Prostate gland (tissue), 2 donors: ENCODE results near the gene MYO16.

Experiments
- CTCF ChIP-seq, 4 experiments: fragments of 200-600 bp in 2 of 4; fragments of 450-650 bp in 2 of 4; sonication (generic) in 2 of 4; IDR thresholded peaks; 1 replicate in 3 of 4; 2 replicates in 1 of 4; pipeline ENCODE4 v1.5.1; 2016 to 2019; ENCODE audit warnings: antibody characterized with exemption in 4 of 4, mild to moderate bottlenecking in 2 of 4, moderate library complexity in 2 of 4
- POLR2A ChIP-seq: fragments of 450-650 bp; IDR thresholded peaks from one replicate; pipeline ENCODE4 v1.6.1; 2016; ENCODE audit warnings: antibody characterized with exemption, mild to moderate bottlenecking
- POLR2AphosphoS5 ChIP-seq: sonication (generic); formaldehyde crosslinking; IDR thresholded peaks from one replicate; pipeline ENCODE4 v1.6.1; 2017; ENCODE audit warnings: antibody characterized with exemption

DNA sequence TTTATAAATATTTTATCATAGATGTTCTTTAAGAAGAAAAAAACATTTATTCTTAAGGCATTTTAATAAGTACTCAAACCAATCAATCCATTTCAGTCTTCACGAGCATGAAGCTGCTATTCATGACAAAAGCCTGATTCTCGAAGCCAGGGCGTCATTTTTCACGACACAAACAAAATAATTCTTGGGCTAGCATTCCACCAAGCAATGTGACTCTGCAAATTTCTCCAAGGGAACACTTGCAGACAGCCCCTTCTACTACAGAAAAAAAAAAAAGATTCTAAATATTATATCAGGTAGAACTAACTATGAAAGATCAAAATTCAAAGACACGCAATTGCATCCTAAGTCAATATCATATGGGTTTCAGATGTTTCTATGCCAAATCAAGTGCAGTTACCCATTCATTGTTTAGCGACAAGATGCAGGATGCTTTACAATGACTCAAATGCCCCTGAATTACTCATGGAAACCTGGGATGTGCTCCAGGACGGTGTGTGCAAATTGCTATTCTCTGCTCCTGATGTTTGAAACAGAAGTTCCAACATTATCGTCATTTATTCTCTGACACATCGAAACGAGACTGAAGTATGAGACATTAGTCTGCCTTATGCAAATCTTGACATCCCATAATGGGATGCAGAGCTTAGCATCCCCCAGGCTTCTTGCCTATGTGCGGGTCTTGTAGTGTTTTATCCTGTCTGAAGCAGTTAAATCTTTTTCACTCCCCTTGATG is 517.7 kb downstream of the MYO16 start:
- TF ChIP-seq CTCF (IDR thresholded peaks at IDR 0.05) (no peak), POLR2A (no peak), POLR2AphosphoS5 (no peak)
